Lower leg skin (tissue), 4 donors: ENCODE results near the gene EI24. TPM values are rescaled to one million over a fixed set of nuclear protein-coding genes. Genes with fewer than 3 reads are reported as not detected.

ENCODE experiments used
- DNase-seq, 2 donors: peaks; one replicate each; pipeline ENCODE4 v3.0.0-alpha.2; 2019; ENCODE audit warnings: low spot score in 2 of 2
- H3K4me3 ChIP-seq: fragments of 200-600 bp; sonication (generic); 2 replicates; pipeline ENCODE4 v1.5.1; 2017; ENCODE audit warnings: mild to moderate bottlenecking, low read depth; ENCODE audit not compliant: poor library complexity, severe bottlenecking
- POLR2A ChIP-seq, 2 donors: fragments of 450-650 bp; IDR thresholded peaks; one replicate each; pipeline ENCODE4 v1.6.1; 2016 to 2017; ENCODE audit warnings: antibody characterized with exemption in 2 of 2, mild to moderate bottlenecking in 1 of 2, moderate library complexity in 1 of 2
- WGBS, 2 donors: methylation state at CpG; one replicate each; pipeline ENCODE4 v1.1.5; 2018; 5-methylcytosine and 5-hydroxymethylcytosine counted together
- intact Hi-C: fragments of 100-400 bp; cut with DNase I; formaldehyde crosslinking; loops from one replicate; pipeline ENCODE4 v1.15.0; 2023; ENCODE audit warnings: low total_unique reads
- total RNA-seq, 4 donors: library from RNA; depleted of rRNA; stranded (reverse); fragments of >200 nt; gene quantifications; one replicate each; pipeline ENCODE4 v1.1.0, GENCODE V29; 2016
- TF ChIP-seq, protein P1 (sequence below), 3 donors: fragments of 450-650 bp; IDR thresholded peaks; one replicate each; pipeline ENCODE4 v1.5.1; 2016; ENCODE audit warnings: antibody characterized with exemption in 3 of 3, mild to moderate bottlenecking in 3 of 3, moderate library complexity in 2 of 3

EI24 gene
- total RNA-seq, 4 donors from 2014 or later: 66.4 to 99.5 (median 90.6) TPM

DNA sequence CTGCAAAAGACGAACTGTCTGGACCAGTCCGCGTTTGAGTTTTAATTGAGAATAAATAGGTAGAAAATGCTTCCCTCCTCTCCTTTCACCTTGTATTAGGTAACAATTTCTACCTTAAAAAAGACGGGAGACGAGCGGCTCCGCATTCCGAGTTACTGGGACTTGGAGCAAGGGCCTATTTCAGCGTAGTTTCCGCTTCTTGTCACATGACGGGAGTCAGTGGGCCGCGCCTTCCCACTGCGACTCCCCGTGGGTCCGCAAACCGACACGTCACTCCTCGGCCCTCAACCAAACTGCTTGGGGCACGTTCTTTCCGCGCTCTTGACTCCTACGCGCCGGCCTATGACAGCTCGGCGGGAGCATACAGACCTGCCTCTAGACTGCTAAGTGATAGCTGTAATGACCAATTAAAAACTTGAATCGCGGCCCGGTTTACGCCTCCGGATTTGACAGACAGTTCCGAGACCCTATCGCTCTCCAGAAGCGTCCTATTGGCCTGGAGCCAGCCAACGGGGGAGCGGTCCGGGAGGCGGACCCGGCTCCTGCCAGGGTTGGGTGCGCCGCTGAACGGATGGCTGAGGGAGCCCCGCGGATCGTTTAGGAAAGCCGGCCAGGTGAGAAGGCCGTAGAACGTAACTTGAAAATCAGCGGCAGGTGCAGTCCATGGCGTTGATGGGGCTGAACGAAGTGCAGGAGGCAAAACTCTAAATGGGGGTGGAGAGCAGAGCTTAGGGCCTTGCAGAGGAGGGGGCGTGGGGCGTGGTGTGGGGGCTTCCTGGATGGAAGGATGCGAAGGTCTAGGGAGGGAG lies 23.2 kb downstream of the EI24 start, which contains the start of gene STT3A:
TSS of gene STT3A (plus strand) at position 548 of the 809 bp plus-strand sequence. CDS start 3,064 bp downstream, outside the sequence.
- intact Hi-C loops: no loop called here
- H3K4me3 ChIP-seq: peak within 1 kb of the TSS; percentile 94
- DNase-seq: peak; percentile 99 to 100
- 0 to 1% methylated on average over 55 of the region's 55 CpGs for WGBS, 2 donors
- TF ChIP-seq, protein P1, sequence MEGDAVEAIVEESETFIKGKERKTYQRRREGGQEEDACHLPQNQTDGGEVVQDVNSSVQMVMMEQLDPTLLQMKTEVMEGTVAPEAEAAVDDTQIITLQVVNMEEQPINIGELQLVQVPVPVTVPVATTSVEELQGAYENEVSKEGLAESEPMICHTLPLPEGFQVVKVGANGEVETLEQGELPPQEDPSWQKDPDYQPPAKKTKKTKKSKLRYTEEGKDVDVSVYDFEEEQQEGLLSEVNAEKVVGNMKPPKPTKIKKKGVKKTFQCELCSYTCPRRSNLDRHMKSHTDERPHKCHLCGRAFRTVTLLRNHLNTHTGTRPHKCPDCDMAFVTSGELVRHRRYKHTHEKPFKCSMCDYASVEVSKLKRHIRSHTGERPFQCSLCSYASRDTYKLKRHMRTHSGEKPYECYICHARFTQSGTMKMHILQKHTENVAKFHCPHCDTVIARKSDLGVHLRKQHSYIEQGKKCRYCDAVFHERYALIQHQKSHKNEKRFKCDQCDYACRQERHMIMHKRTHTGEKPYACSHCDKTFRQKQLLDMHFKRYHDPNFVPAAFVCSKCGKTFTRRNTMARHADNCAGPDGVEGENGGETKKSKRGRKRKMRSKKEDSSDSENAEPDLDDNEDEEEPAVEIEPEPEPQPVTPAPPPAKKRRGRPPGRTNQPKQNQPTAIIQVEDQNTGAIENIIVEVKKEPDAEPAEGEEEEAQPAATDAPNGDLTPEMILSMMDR (IDR thresholded peaks at IDR 0.05): no peak
- peak in 1 of 2 donors; percentile 66 for TF ChIP-seq POLR2A (IDR thresholded peaks at IDR 0.05)

GRCh38 chr11:125593114-125593820 lies 24.0 kb downstream of the EI24 start:
- no peak for DNase-seq
- peak overlapping the region; percentile 94 for H3K4me3 ChIP-seq
- intact Hi-C loops: no loop called here
- no peak for TF ChIP-seq POLR2A (IDR thresholded peaks at IDR 0.05)
- TF ChIP-seq, protein P1 (IDR thresholded peaks at IDR 0.05): no peak
- 1 to 2% methylated on average over 18 of the region's 18 CpGs for WGBS, 2 donors

DNA sequence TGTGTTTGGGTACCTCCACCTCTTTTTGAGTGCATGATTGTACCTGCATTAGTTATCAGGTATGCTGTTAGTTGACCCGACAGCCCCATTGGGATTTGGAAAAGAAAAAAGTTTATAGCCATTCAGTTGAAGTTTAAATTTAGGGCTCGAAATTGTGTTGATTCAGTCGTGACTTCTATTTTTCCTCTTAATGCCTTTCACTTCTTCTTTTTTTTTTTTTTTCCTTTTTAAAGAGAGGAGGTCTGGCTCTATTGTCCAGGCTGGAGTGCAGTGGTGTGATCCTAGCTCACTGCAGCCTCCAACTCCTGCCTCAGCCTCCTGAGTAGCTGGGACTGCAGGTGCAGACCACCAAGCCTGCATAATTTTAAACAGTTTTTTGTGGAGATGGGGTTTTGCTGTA lies 25.7 kb downstream of the EI24 start:
- 53 to 61% methylated on average over 3 of the region's 3 CpGs for WGBS, 2 donors
- DNase-seq: no peak
- TF ChIP-seq, protein P1 (IDR thresholded peaks at IDR 0.05): no peak
- no peak for TF ChIP-seq POLR2A (IDR thresholded peaks at IDR 0.05)
- H3K4me3 ChIP-seq: no peak overlapping the region
- intact Hi-C loops: no loop called here

GRCh38 chr11:125600663-125601062 lies 31.4 kb downstream of the EI24 start:
- intact Hi-C loops: no loop called here
- H3K4me3 ChIP-seq: no peak overlapping the region
- TF ChIP-seq, protein P1 (IDR thresholded peaks at IDR 0.05): no peak
- no peak for TF ChIP-seq POLR2A (IDR thresholded peaks at IDR 0.05)
- DNase-seq: no peak
- 98 to 100% methylated on average over 2 of the region's 2 CpGs for WGBS, 2 donors

GRCh38 chr11:125603207-125603606 lies 33.9 kb downstream of the EI24 start:
- no peak for TF ChIP-seq POLR2A (IDR thresholded peaks at IDR 0.05)
- TF ChIP-seq, protein P1 (IDR thresholded peaks at IDR 0.05): no peak
- DNase-seq: no peak
- no peak overlapping the region for H3K4me3 ChIP-seq
- intact Hi-C loops: no loop called here
- WGBS, 2 donors: 86 to 89% methylated on average over 3 of the region's 3 CpGs
